Activated CD8-positive, alpha-beta memory T cell treated with anti-CD3 and anti-CD28 coated beads, Interleukin-2, amount 10 ng/mL, durations not matched to agents 7 days and 5 days (primary cell): ENCODE data around the gene SVOP. TPM values are rescaled to one million over a fixed set of nuclear protein-coding genes. Genes with fewer than 3 reads are reported as not detected.
"Not testable (repeated sequence)": the region's sequence is repeated elsewhere in the genome, so short reads cannot be mapped to it uniquely, and the experiment has no call there.

Experiments used
- ATAC-seq: fragments of 150-1000 bp; cut with Tn5 transposase; one replicate; pipeline ENCODE4 v1.10.0; 2021; ENCODE audit warnings: moderate library complexity
- CTCF ChIA-PET: fragments of 350-600 bp; sonication (Branson Sonifier 250); formaldehyde crosslinking; loops from one replicate; lab custom pipeline; 2021; ENCODE audit warnings: antibody characterized with exemption; lab: Charles Lee
- DNase-seq: peaks from one replicate; pipeline ENCODE4 v3.0.0-alpha.2; 2020
- H3K27ac Mint-ChIP-seq: one replicate; pipeline ENCODE4 v1.8.0; 2021; ENCODE audit warnings: mild to moderate bottlenecking, mixed read lengths
- H3K27me3 Mint-ChIP-seq: one replicate; pipeline ENCODE4 v1.8.0; 2021; ENCODE audit warnings: mixed read lengths
- H3K36me3 Mint-ChIP-seq: one replicate; pipeline ENCODE4 v1.8.0; 2021; ENCODE audit warnings: mild to moderate bottlenecking, mixed read lengths
- H3K4me1 Mint-ChIP-seq: one replicate; pipeline ENCODE4 v1.8.0; 2021; ENCODE audit warnings: mixed read lengths
- H3K4me3 Mint-ChIP-seq: one replicate; pipeline ENCODE4 v1.8.0; 2021; ENCODE audit warnings: mild to moderate bottlenecking, moderate library complexity, mixed read lengths
- H3K9me3 Mint-ChIP-seq: one replicate; pipeline ENCODE4 v1.8.0; 2022; ENCODE audit warnings: low read depth, mixed read lengths
- total RNA-seq, 2 experiments: library from RNA; stranded (reverse); gene quantifications; one replicate each; pipeline ENCODE4 v1.2.3, GENCODE V29; 2021

The SVOP gene
- total RNA-seq, 2 experiments from 2014 or later = not detected

- CTCF ChIA-PET = no interaction called here
- no peaks in the 10 kb centered on the region for H3K36me3 Mint-ChIP-seq
Measured at GRCh38 chr12:108875682-108876361, 145.0 kb downstream of the SVOP start.

GRCh38 chr12:108875280-108875679 lies 145.6 kb downstream of the SVOP start:
- Mint-ChIP-seq H3K9me3 (no peaks in the 10 kb centered on the region), H3K36me3 (no peaks in the 10 kb centered on the region), H3K27ac (no peak overlapping the region), H3K4me1 (peaks cover 25% of the 10 kb centered on the region), H3K4me3 (no peak overlapping the region), H3K27me3 (no peaks in the 10 kb centered on the region)
- ATAC-seq (no peak), DNase-seq (no peak)
- CTCF ChIA-PET = no interaction called here

More at GRCh38 chr12:108875682-108876361, 145.0 kb downstream of the SVOP start:
- Mint-ChIP-seq H3K9me3 (no peaks in the 10 kb centered on the region), H3K27ac (peak overlapping the region; percentile 19), H3K4me1 (peaks cover 25% of the 10 kb centered on the region), H3K4me3 (no peak overlapping the region), H3K27me3 (no peaks in the 10 kb centered on the region)
- peak; percentile 68 for ATAC-seq
- no peak for DNase-seq

GRCh38 chr12:108868781-108869180 lies 152.1 kb downstream of the SVOP start:
- Mint-ChIP-seq H3K27ac (no peak overlapping the region), H3K36me3 (no peaks in the 10 kb centered on the region), H3K4me1 (peaks cover 10% of the 10 kb centered on the region), H3K9me3 (no peaks in the 10 kb centered on the region), H3K4me3 (no peak overlapping the region), H3K27me3 (no peaks in the 10 kb centered on the region)
- ATAC-seq (no peak), DNase-seq (no peak)
- CTCF ChIA-PET = interaction anchor here (2.1 kb wide), 1 partner anchor 16 kb away, joined by 8 read pairs; no protein-coding TSS in a partner anchor

GRCh38 chr12:108866083-108866482 lies 154.8 kb downstream of the SVOP start:
- CTCF ChIA-PET = interaction anchor here (0.7 to 1.4 kb wide), 2 partner anchors 18 to 139 kb away, joined by 3 to 4 read pairs; no protein-coding TSS in a partner anchor
- not testable (repeated sequence) for H3K27me3 Mint-ChIP-seq, H3K27ac Mint-ChIP-seq, H3K4me1 Mint-ChIP-seq, DNase-seq, H3K9me3 Mint-ChIP-seq, H3K36me3 Mint-ChIP-seq, ATAC-seq, H3K4me3 Mint-ChIP-seq

GRCh38 chr12:108865169-108865568 lies 155.7 kb downstream of the SVOP start:
- ATAC-seq (no peak), DNase-seq (no peak)
- Mint-ChIP-seq H3K36me3 (no peaks in the 10 kb centered on the region), H3K27ac (no peak overlapping the region), H3K4me3 (no peak overlapping the region), H3K4me1 (peaks cover 8% of the 10 kb centered on the region), H3K9me3 (no peaks in the 10 kb centered on the region), H3K27me3 (no peaks in the 10 kb centered on the region)
- CTCF ChIA-PET = interaction anchor here (0.7 to 1.4 kb wide), 2 partner anchors 19 to 140 kb away, joined by 3 to 4 read pairs; no protein-coding TSS in a partner anchor

GRCh38 chr12:108862588-108862959 lies 158.3 kb downstream of the SVOP start:
- Mint-ChIP-seq H3K27ac (no peak overlapping the region), H3K9me3 (no peaks in the 10 kb centered on the region), H3K4me3 (no peak overlapping the region), H3K27me3 (peaks cover 3% of the 10 kb centered on the region), H3K4me1 (peaks cover 23% of the 10 kb centered on the region), H3K36me3 (no peaks in the 10 kb centered on the region)
- DNase-seq (no peak), ATAC-seq (no peak)
- CTCF ChIA-PET = interaction anchor here (0.9 to 1.8 kb wide), 3 partner anchors 9 to 88 kb away, joined by 3 to 4 read pairs (median 3); no protein-coding TSS in a partner anchor

GRCh38 chr12:108861878-108862587 lies 158.8 kb downstream of the SVOP start:
- H3K27me3 Mint-ChIP-seq = peaks cover 3% of the 10 kb centered on the region
- H3K36me3 Mint-ChIP-seq = no peaks in the 10 kb centered on the region
- no peaks in the 10 kb centered on the region for H3K9me3 Mint-ChIP-seq
- peaks cover 23% of the 10 kb centered on the region for H3K4me1 Mint-ChIP-seq
- no peak for DNase-seq
- no peak overlapping the region for H3K4me3 Mint-ChIP-seq
- no peak for ATAC-seq
- CTCF ChIA-PET = interaction anchor here (0.7 to 1.8 kb wide), 5 partner anchors 9 to 231 kb away, joined by 3 to 5 read pairs (median 3); partner anchors contain the start of gene ALKBH2
- no peak overlapping the region for H3K27ac Mint-ChIP-seq

- Mint-ChIP-seq H3K27me3 (peaks cover 3% of the 10 kb centered on the region), H3K4me3 (no peak overlapping the region), H3K36me3 (peaks cover 4% of the 10 kb centered on the region), H3K4me1 (peaks cover 34% of the 10 kb centered on the region), H3K9me3 (no peaks in the 10 kb centered on the region), H3K27ac (no peak overlapping the region)
- no peak for ATAC-seq
- CTCF ChIA-PET = interaction anchor here (0.6 to 1.8 kb wide), 4 partner anchors 11 to 301 kb away, joined by 3 to 5 read pairs (median 4); partner anchors contain the start of gene ALKBH2
- DNase-seq = no peak
Measured at GRCh38 chr12:108860443-108860842, 160.4 kb downstream of the SVOP start.

GRCh38 chr12:108859923-108860291 lies 161.0 kb downstream of the SVOP start:
- ATAC-seq (no peak), DNase-seq (no peak)
- Mint-ChIP-seq H3K27ac (no peak overlapping the region), H3K4me3 (no peak overlapping the region), H3K36me3 (peaks cover 9% of the 10 kb centered on the region), H3K4me1 (peaks cover 39% of the 10 kb centered on the region), H3K9me3 (peaks cover 2% of the 10 kb centered on the region), H3K27me3 (peaks cover 3% of the 10 kb centered on the region)
- CTCF ChIA-PET = no interaction called here

GRCh38 chr12:108859141-108859922 lies 161.5 kb downstream of the SVOP start:
- H3K4me1 Mint-ChIP-seq = peaks cover 44% of the 10 kb centered on the region
- H3K9me3 Mint-ChIP-seq, H3K27ac Mint-ChIP-seq, ATAC-seq, DNase-seq, H3K27me3 Mint-ChIP-seq: not testable (repeated sequence)
- CTCF ChIA-PET = interaction anchor here (1.2 kb wide), 1 partner anchor 26 kb away, joined by 3 read pairs; no protein-coding TSS in a partner anchor
- H3K4me3 Mint-ChIP-seq = peak overlapping the region; percentile 81
- H3K36me3 Mint-ChIP-seq = peaks cover 13% of the 10 kb centered on the region

- DNase-seq (no peak), ATAC-seq (no peak)
- Mint-ChIP-seq H3K36me3 (peaks cover 19% of the 10 kb centered on the region), H3K4me1 (peaks cover 53% of the 10 kb centered on the region), H3K9me3 (peaks cover 2% of the 10 kb centered on the region), H3K4me3 (peak overlapping the region; percentile 81), H3K27ac (peak overlapping the region; percentile 85), H3K27me3 (peaks cover 3% of the 10 kb centered on the region)
- CTCF ChIA-PET = interaction anchor here (0.5 to 1.2 kb wide), 3 partner anchors 26 to 256 kb away, joined by 3 read pairs; no protein-coding TSS in a partner anchor
Measured at GRCh38 chr12:108858311-108859074, 162.4 kb downstream of the SVOP start.
